A673 (cell line): ENCODE measurements around the gene KLHDC3. TPM values are rescaled to one million over a fixed set of nuclear protein-coding genes. Genes with fewer than 3 reads are reported as not detected.

ENCODE experiments used
- BruUV-seq: library from RNA; stranded (reverse); fragments of 400-500 nt; replicated peaks from 2 replicates; lab custom pipeline; 2021; lab: Mats Ljungman, UMichigan
- CTCF ChIA-PET: fragments of 300-600 bp; sonication (Branson Sonifier 250); formaldehyde crosslinking; loops from one replicate; lab custom pipeline; 2022; ENCODE audit warnings: antibody characterized with exemption; lab: Charles Lee
- POLR2A ChIA-PET: fragments of 300-600 bp; sonication (Branson Sonifier 250); formaldehyde crosslinking; loops from one replicate; lab custom pipeline; 2022; ENCODE audit warnings: antibody characterized with exemption; ENCODE audit not compliant: low non-redundant PET; lab: Charles Lee
- DNase-seq: peaks from one replicate; pipeline ENCODE4 v3.0.0-alpha.2; 2015; ENCODE audit warnings: low spot score
- H3K27ac ChIP-seq: fragments of 200-600 bp; sonication (generic); 2 replicates; pipeline ENCODE4 v1.5.1; 2016; ENCODE audit warnings: mixed run types, low read depth, mild to moderate bottlenecking, mixed read lengths, antibody characterized with exemption, low read length; ENCODE audit not compliant: poor library complexity, severe bottlenecking
- H3K27me3 ChIP-seq: fragments of 200-600 bp; sonication (generic); replicated peaks from 2 replicates; pipeline ENCODE4 v1.6.1; 2017; ENCODE audit warnings: mixed run types, low read depth, mild to moderate bottlenecking, mixed read lengths, antibody characterized with exemption, low read length; ENCODE audit not compliant: insufficient read depth, poor library complexity
- H3K36me3 ChIP-seq: fragments of 200-600 bp; sonication (generic); 2 replicates; pipeline ENCODE4 v1.6.1; 2016; ENCODE audit warnings: mixed run types, mild to moderate bottlenecking, mixed read lengths, antibody characterized with exemption, low read length; ENCODE audit not compliant: insufficient read depth, poor library complexity, severe bottlenecking
- H3K4me1 ChIP-seq: fragments of 200-600 bp; sonication (generic); 2 replicates; pipeline ENCODE4 v1.6.1; 2017; ENCODE audit warnings: mixed run types, mild to moderate bottlenecking, mixed read lengths, antibody characterized with exemption, low read length; ENCODE audit not compliant: insufficient read depth, poor library complexity, severe bottlenecking
- H3K4me3 ChIP-seq: fragments of 200-600 bp; sonication (generic); 2 replicates; pipeline ENCODE4 v1.5.1; 2016; ENCODE audit warnings: low read depth, mixed run types, mild to moderate bottlenecking, mixed read lengths, low read length; ENCODE audit not compliant: poor library complexity, severe bottlenecking
- H3K9me3 ChIP-seq: fragments of 200-600 bp; sonication (generic); 2 replicates; pipeline ENCODE4 v1.6.1; 2016; ENCODE audit warnings: mixed run types, low read depth, mild to moderate bottlenecking, mixed read lengths, antibody characterized with exemption, low read length; ENCODE audit not compliant: poor library complexity, severe bottlenecking
- EZH2 ChIP-seq: fragments of 200-600 bp; sonication (generic); IDR thresholded peaks from 2 replicates; pipeline ENCODE4 v1.6.1; 2017; ENCODE audit warnings: borderline replicate concordance, low read depth, mild to moderate bottlenecking, mixed read lengths, antibody characterized with exemption, low read length; ENCODE audit not compliant: poor library complexity, severe bottlenecking
- intact Hi-C: fragments of 100-400 bp; cut with micrococcal nuclease; formaldehyde crosslinking; loops from one replicate; pipeline ENCODE4 v1.10.0; 2022; ENCODE audit not compliant: unreplicated experiment
- total RNA-seq: library from RNA; stranded (reverse); gene quantifications from 2 replicates; pipeline ENCODE4 v1.2.3, GENCODE V29; 2021
- TF ChIP-seq, protein P1 (sequence below): fragments of 300-800, 200-600 bp; sonication (generic); conservative IDR thresholded peaks from 2 replicates; pipeline ENCODE4 v1.5.1; 2017; ENCODE audit warnings: low read depth, mild to moderate bottlenecking, antibody characterized with exemption, low read length, moderate library complexity, mixed read lengths

KLHDC3 gene
- total RNA-seq, 1 experiment from 2014 or later, result 90.1 TPM

DNA sequence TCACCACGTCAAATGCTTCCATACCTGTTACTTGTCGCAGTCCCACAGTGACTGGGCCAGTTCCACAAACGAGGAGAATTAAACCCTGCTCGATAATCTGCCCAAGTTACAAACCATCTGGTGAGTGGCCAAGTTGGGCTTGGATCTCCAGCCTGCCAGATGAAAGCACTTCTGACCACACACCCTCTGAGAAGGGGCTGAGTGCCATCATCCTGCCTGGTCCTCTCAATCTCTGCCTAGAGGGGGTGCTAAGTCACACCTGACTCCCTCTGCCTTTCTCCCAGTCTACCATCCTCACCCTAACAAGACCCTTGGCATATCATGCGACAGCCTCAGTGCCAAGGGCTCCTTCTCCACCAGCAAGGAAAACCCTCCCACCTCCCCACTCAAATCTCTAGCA lies 23.1 kb downstream of the KLHDC3 start:
- BruUV-seq, result no TSS peak
- CTCF ChIA-PET, result no interaction called here

DNA sequence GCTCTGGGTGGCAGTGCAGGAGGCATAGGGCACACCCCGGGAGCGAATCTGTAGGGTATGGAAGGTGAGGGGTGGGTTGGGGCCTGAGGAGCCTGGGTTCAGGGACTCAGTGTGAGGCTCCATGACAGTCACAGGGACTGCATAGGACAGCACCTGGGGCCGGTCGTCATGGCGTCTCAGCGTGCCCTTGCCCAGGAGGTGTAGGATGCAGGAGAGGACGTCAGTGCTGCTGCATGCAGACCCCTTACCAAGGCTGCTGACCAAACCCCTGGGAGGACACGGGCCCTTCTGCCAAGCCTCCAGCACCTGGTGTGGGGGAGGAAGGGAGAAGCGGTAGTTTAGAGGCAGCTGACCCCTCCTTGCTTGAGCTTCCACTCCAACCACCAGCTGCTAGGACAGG lies 23.7 kb downstream of the KLHDC3 start:
- H3K9me3 ChIP-seq, result no peaks in the 10 kb centered on the region
- no peaks in the 10 kb centered on the region for H3K27me3 ChIP-seq
- no peak for TF ChIP-seq EZH2
- TF ChIP-seq, protein P1, sequence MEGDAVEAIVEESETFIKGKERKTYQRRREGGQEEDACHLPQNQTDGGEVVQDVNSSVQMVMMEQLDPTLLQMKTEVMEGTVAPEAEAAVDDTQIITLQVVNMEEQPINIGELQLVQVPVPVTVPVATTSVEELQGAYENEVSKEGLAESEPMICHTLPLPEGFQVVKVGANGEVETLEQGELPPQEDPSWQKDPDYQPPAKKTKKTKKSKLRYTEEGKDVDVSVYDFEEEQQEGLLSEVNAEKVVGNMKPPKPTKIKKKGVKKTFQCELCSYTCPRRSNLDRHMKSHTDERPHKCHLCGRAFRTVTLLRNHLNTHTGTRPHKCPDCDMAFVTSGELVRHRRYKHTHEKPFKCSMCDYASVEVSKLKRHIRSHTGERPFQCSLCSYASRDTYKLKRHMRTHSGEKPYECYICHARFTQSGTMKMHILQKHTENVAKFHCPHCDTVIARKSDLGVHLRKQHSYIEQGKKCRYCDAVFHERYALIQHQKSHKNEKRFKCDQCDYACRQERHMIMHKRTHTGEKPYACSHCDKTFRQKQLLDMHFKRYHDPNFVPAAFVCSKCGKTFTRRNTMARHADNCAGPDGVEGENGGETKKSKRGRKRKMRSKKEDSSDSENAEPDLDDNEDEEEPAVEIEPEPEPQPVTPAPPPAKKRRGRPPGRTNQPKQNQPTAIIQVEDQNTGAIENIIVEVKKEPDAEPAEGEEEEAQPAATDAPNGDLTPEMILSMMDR, result no peak
- intact Hi-C loops, result no loop called here
- POLR2A ChIA-PET, result no interaction called here
- BruUV-seq, result no TSS peak
- H3K4me3 ChIP-seq, result no peak overlapping the region
- H3K36me3 ChIP-seq, result peaks cover 47% of the 10 kb centered on the region
- no peaks in the 10 kb centered on the region for H3K4me1 ChIP-seq
- DNase-seq, result no peak
- no peak overlapping the region for H3K27ac ChIP-seq
- CTCF ChIA-PET, result no interaction called here

More for the DNA sequence above, 23.1 kb downstream of the KLHDC3 start:
- Histone ChIP-seq H3K36me3 (peaks cover 52% of the 10 kb centered on the region), H3K4me1 (no peaks in the 10 kb centered on the region), H3K27me3 (no peaks in the 10 kb centered on the region), H3K4me3 (no peak overlapping the region), H3K9me3 (no peaks in the 10 kb centered on the region), H3K27ac (no peak overlapping the region)
- intact Hi-C loops, result no loop called here
- no peak for DNase-seq
- POLR2A ChIA-PET, result interaction anchor here (0.7 kb wide), 1 partner anchor 812 kb away, joined by 6 read pairs; no protein-coding TSS in a partner anchor
- TF ChIP-seq, protein P1, result no peak
- TF ChIP-seq EZH2, result no peak

DNA sequence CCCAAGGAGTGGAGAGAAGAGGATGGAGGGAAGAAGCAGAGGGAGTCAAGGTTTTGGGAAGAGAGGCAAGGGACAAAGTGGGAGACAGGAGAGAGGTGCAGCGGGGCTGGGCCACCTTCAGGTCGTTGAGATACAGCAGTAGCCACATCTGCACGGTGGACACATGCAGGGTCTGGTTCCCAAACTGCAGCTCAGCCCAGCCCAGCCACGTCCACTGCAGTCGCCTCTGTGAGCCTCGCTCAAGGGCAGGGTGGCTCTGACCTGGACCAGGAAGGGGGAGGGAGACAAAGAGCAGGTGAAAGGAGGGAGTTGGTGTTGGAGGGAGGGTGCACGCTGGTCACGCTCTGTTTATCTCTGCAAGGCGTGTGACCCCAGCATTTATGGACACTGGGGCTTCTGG lies 24.7 kb downstream of the KLHDC3 start:
- intact Hi-C loops, result no loop called here
- no peak for TF ChIP-seq EZH2
- TF ChIP-seq, protein P1, result no peak
- Histone ChIP-seq H3K4me1 (no peaks in the 10 kb centered on the region), H3K36me3 (peaks cover 49% of the 10 kb centered on the region), H3K27ac (no peak overlapping the region), H3K27me3 (no peaks in the 10 kb centered on the region), H3K9me3 (no peaks in the 10 kb centered on the region), H3K4me3 (no peak overlapping the region)
- POLR2A ChIA-PET, result interaction anchor here (0.5 kb wide), 1 partner anchor 159 kb away, joined by 3 read pairs; no protein-coding TSS in a partner anchor
- BruUV-seq, result no TSS peak
- CTCF ChIA-PET, result no interaction called here
- DNase-seq, result no peak
